MM.1S (cell line): ENCODE data around the gene ACER1.

ENCODE experiments used
- DNase-seq: peaks from one replicate; pipeline ENCODE4 v3.0.0-alpha.2; 2015
- H2AFZ ChIP-seq: fragments of 300-600 bp; sonication (generic); 2 replicates; pipeline ENCODE4 v1.6.0; 2016; ENCODE audit warnings: antibody characterized with exemption, low read length
- H3F3A ChIP-seq: fragments of 300-600 bp; sonication (generic); 2 replicates; pipeline ENCODE4 v1.6.1; 2016; ENCODE audit warnings: mild to moderate bottlenecking, antibody characterized with exemption, low read length, moderate library complexity, mixed read lengths; ENCODE audit not compliant: insufficient read depth
- H3K27ac ChIP-seq: fragments of 300-600 bp; sonication (generic); 2 replicates; pipeline ENCODE4 v1.5.1; 2016; ENCODE audit warnings: mild to moderate bottlenecking, low read length
- H3K27me3 ChIP-seq: fragments of 300-600 bp; sonication (generic); replicated peaks from 2 replicates; pipeline ENCODE4 v1.6.0; 2016; ENCODE audit warnings: low read length; ENCODE audit not compliant: insufficient read depth
- H3K36me3 ChIP-seq: fragments of 300-600 bp; sonication (generic); replicated peaks from 2 replicates; pipeline ENCODE4 v1.6.1; 2016; ENCODE audit warnings: mild to moderate bottlenecking, low read length, mixed read lengths; ENCODE audit not compliant: insufficient read depth
- H3K4me1 ChIP-seq: fragments of 300-600 bp; sonication (generic); 2 replicates; pipeline ENCODE4 v1.6.1; 2016; ENCODE audit warnings: low read length, mixed read lengths
- H3K4me2 ChIP-seq: fragments of 300-600 bp; sonication (generic); 2 replicates; pipeline ENCODE4 v1.6.0; 2016; ENCODE audit warnings: low read depth, low read length
- H3K4me3 ChIP-seq: fragments of 300-600 bp; sonication (generic); 2 replicates; pipeline ENCODE4 v1.5.1; 2016; ENCODE audit warnings: low read length, mixed read lengths
- H3K79me2 ChIP-seq: fragments of 300-600 bp; sonication (generic); 2 replicates; pipeline ENCODE4 v1.6.1; 2016; ENCODE audit warnings: mixed run types, low read length, mixed read lengths
- H3K9ac ChIP-seq: fragments of 300-600 bp; sonication (generic); 2 replicates; pipeline ENCODE4 v1.6.1; 2016; ENCODE audit warnings: low read length, mixed read lengths
- H3K9me2 ChIP-seq: fragments of 300-600 bp; sonication (generic); replicated peaks from 2 replicates; pipeline ENCODE4 v1.6.1; 2016; ENCODE audit warnings: mild to moderate bottlenecking, low read length, mixed read lengths; ENCODE audit not compliant: insufficient read depth
- H3K9me3 ChIP-seq: fragments of 300-600 bp; sonication (generic); replicated peaks from 2 replicates; pipeline ENCODE4 v1.6.1; 2016; ENCODE audit warnings: mild to moderate bottlenecking, low read length, mixed read lengths; ENCODE audit not compliant: insufficient read depth
- H4K20me1 ChIP-seq: fragments of 300-600 bp; sonication (generic); 2 replicates; pipeline ENCODE4 v1.6.1; 2016; ENCODE audit warnings: mild to moderate bottlenecking, low read length, moderate library complexity, mixed read lengths; ENCODE audit not compliant: insufficient read depth
- CTCF ChIP-seq: fragments of 300-600 bp; sonication (generic); IDR thresholded peaks from 2 replicates; pipeline ENCODE4 v1.5.1; 2016; ENCODE audit warnings: antibody characterized with exemption, low read length, mixed read lengths
- EZH2 ChIP-seq: fragments of 300-600 bp; sonication (generic); optimal IDR thresholded peaks from 2 replicates; pipeline ENCODE3; 2017; ENCODE audit warnings: low read depth, mild to moderate bottlenecking, antibody characterized with exemption, low read length, mixed read lengths
- EZH2phosphoT487 ChIP-seq: fragments of 300-600 bp; sonication (generic); IDR thresholded peaks from 2 replicates; pipeline ENCODE4 v1.6.1; 2018; ENCODE audit warnings: antibody characterized with exemption, low read length

Gene ACER1

GRCh38 chr19:6271721-6272410 is 61.5 kb downstream of the ACER1 start:
- H3F3A ChIP-seq, result no peaks in the 10 kb centered on the region
- no peak overlapping the region for H3K9ac ChIP-seq
- peaks cover 12% of the 10 kb centered on the region; the same call in 1 of the 2 replicates for H4K20me1 ChIP-seq
- no peak overlapping the region for H3K4me3 ChIP-seq
- H3K9me2 ChIP-seq, result no peaks in the 10 kb centered on the region
- no peak overlapping the region for H2AFZ ChIP-seq
- no peaks in the 10 kb centered on the region for H3K4me1 ChIP-seq
- peaks cover 100% of the 10 kb centered on the region for H3K79me2 ChIP-seq
- no peaks in the 10 kb centered on the region for H3K27me3 ChIP-seq
- H3K36me3 ChIP-seq, result 0 out of 2 replicates have a peak, but pooled peaks cover 3% of the 10 kb centered on the region
- no peak overlapping the region for H3K27ac ChIP-seq
- no peak for TF ChIP-seq EZH2phosphoT487
- no peak for TF ChIP-seq EZH2
- no peak for TF ChIP-seq CTCF
- no peaks in the 10 kb centered on the region for H3K9me3 ChIP-seq
- no peak for DNase-seq
- H3K4me2 ChIP-seq, result no peak overlapping the region

GRCh38 chr19:6271251-6271650 is 62.2 kb downstream of the ACER1 start:
- H3F3A ChIP-seq, result no peaks in the 10 kb centered on the region
- no peak overlapping the region for H3K4me3 ChIP-seq
- TF ChIP-seq EZH2 (no peak), CTCF (no peak), EZH2phosphoT487 (no peak)
- no peaks in the 10 kb centered on the region for H3K4me1 ChIP-seq
- no peak for DNase-seq
- H2AFZ ChIP-seq, result no peak overlapping the region
- no peaks in the 10 kb centered on the region for H3K9me3 ChIP-seq
- H3K79me2 ChIP-seq, result peaks cover 100% of the 10 kb centered on the region
- H3K36me3 ChIP-seq, result 0 out of 2 replicates have a peak, but pooled peaks cover 3% of the 10 kb centered on the region
- no peaks in the 10 kb centered on the region for H3K9me2 ChIP-seq
- no peak overlapping the region for H3K27ac ChIP-seq
- no peak overlapping the region for H3K4me2 ChIP-seq
- H4K20me1 ChIP-seq, result peaks cover 12% of the 10 kb centered on the region; the same call in 1 of the 2 replicates
- no peaks in the 10 kb centered on the region for H3K27me3 ChIP-seq
- H3K9ac ChIP-seq, result no peak overlapping the region

- TF ChIP-seq EZH2, result no peak
- TF ChIP-seq EZH2phosphoT487, result no peak
- TF ChIP-seq CTCF, result no peak
- H3K4me1 ChIP-seq, result no peaks in the 10 kb centered on the region
- no peak for DNase-seq
- peaks cover 99% of the 10 kb centered on the region for H3K79me2 ChIP-seq
- no peaks in the 10 kb centered on the region for H3F3A ChIP-seq
- no peak overlapping the region for H3K27ac ChIP-seq
- H3K9me3 ChIP-seq, result no peaks in the 10 kb centered on the region
- H3K4me2 ChIP-seq, result no peak overlapping the region
- no peaks in the 10 kb centered on the region for H3K9me2 ChIP-seq
- H3K4me3 ChIP-seq, result no peak overlapping the region
- 0 out of 2 replicates have a peak, but pooled peaks cover 3% of the 10 kb centered on the region for H3K36me3 ChIP-seq
- no peak overlapping the region for H3K9ac ChIP-seq
- H4K20me1 ChIP-seq, result peaks cover 12% of the 10 kb centered on the region; the same call in 1 of the 2 replicates
- no peak overlapping the region for H2AFZ ChIP-seq
- H3K27me3 ChIP-seq, result no peaks in the 10 kb centered on the region
These were observed 62.6 kb downstream of the ACER1 start for GRCh38 chr19:6270822-6271221.
